GM19463 (cell line): ENCODE results near the gene RNASE9.
"Not testable (repeated sequence)": the region's sequence is repeated elsewhere in the genome, so short reads cannot be mapped to it uniquely, and the experiment has no call there.

Experiments used
- ATAC-seq: cut with Tn5 transposase; IDR thresholded peaks from one replicate; pipeline ENCODE4 v1.9.1; 2021; ENCODE audit warnings: mild to moderate bottlenecking, moderate library complexity; ENCODE audit not compliant: unreplicated experiment

RNASE9 gene

DNA sequence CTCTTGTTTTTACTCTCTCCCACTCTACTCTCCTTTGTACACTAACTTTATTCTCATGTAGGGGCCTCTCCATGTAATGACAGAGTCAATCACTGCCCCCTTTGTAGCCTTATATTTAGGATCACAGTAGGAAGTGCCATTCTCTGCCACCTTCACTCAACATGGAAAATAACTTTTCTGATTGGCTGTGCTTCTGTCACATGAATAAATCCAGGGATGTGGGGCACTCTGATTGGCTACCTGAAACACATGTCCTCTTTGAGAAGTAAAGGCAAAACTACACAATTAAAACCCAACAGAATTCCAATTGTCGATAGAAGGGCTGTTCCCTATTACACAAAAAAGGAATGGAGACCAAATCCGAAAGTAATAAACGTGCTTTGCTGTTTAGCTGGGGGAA lies at the start of gene RNASE9:
RNASE9 (minus strand) TSS at position 87 of the 400 bp plus-strand sequence.
- no peak for ATAC-seq

DNA sequence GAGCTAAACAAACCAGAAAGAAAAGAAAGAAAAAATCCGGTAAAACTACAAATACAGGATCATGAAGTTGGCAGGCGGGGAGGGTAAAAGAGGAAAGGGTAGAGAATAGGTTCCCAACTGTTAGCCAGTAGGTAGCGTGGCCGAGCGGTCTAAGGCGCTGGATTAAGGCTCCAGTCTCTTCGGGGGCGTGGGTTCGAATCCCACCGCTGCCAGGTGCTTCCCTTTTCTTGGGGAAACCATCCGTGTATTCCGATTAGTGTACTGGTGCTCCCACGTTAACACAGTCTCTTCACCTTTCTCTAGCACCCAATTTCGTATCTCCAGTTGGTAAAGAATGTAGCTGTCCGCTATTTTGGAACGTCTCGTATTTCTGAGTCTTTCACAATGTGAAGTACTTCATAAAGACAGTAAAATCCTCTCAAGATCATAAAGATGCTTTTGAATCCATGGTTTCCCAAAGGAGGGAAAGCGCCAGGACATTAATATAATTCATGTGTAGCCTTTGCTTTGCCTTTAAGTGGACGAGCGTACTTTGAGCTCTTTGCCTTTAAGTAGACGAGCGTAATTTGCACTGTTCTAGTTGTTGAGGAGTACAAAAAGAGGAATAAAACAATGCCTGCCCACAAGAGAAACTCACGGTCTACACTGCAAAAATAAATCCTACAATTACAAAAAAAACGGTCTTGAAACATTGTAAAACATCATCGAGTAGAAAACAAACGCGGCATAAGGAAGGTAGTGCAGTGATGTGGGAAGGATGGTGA lies 49.3 kb upstream of the RNASE9 start:
- peak; percentile 20 for ATAC-seq

DNA sequence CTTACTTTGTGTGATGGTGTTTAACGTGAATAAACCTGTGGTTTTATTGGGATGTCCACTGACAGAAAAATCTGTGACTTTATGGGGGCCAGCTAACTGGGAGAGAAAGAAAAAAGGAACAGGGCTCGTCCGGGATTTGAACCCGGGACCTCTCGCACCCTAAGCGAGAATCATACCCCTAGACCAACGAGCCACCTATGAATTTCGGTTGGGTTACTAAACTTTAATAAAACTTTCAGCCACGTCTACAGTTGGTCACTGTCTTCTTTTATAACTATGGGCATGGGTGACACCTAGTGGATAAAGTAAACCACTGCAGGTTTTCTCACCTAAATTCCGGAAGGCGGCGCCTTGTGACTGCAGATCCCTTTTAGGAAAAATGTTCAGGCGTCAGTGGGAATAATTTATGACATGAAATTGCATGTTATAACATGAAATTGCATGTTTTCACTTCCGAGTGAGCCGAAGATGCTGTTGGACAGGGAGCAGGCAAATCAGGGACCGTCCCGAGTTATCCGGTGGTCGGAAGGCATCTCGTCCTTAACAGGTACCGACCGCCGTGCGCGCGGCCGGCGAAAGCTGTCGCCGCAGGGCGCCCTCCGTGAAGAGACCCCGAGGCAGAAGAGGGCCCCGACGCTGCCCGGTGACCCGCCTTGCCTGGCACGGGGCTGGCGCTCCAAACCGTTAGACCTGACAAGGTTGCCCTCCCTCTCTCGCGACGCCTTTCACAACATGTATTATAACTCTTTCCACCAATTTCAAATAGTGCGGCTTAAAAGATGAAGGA lies 48.6 kb upstream of the RNASE9 start:
- ATAC-seq: no peak

DNA sequence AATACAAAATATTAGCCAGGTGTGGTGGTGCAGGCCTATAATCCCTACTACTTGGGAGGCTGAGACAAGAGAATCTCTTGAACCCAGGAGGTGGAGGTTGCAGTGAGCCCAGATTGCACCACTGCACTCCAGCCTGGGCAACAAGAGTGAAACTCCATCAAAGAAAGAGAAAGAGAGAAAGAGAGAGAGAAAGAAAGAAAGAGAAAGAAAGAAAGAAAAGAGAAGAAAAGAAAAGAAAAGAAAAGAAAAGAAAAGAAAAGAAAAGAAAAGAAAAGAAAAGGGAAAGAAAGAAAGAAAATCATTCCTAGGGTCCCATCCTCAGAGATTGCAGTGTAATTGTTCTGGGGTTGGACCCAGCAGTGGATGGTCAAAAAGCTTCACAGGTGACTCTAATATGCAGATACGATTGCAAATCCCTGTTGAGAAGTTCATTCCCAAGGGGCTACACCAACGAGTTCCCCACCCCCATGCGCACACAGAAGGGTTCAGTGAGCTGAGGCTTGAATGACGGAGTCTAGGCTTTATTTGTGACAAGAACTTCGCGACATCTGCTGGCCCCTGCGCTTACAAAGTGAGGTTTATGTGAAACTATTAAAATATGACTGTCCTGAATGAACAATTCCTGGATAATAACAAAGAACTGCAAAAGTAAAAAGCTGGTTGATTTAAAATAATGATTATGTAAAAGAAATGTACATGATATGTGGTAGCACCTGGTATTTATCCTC lies 47.7 kb upstream of the RNASE9 start:
- no peak for ATAC-seq

DNA sequence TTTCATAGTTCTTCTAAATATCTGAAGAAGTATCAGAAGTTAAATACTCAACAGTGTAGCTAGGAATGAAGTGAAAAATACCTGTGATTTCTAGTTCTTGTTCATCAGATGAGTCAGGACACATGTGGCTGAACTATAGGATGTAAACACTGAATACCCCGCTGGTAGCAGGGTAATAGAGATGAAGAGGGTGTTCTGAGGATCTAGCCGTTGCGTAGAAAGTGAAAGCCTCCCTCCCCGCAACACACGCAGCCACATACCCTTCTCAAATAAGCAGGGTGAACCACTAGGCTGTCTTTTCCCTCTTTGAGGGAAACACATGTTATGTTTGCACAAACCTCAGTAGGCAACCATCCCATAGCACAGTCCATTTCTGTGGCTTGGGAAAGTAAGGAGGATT lies 46.8 kb upstream of the RNASE9 start:
- no peak for ATAC-seq

DNA sequence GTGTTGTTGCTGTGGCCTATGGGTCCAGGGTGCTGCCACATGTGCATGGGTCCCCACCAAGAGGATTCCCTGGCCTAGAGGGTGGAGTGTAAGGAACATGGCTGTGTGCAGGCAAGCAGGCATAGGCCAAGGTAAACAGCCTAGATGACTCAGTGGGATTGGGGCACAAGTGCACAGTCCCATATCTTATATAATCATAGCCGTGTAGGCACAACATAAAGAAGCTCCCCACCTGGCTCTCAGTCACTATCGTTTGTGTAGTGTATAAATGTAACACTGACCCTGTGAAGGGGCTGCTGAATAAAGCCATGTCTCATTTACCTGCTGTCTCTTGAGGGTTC lies 46.0 kb upstream of the RNASE9 start:
- no peak for ATAC-seq

DNA sequence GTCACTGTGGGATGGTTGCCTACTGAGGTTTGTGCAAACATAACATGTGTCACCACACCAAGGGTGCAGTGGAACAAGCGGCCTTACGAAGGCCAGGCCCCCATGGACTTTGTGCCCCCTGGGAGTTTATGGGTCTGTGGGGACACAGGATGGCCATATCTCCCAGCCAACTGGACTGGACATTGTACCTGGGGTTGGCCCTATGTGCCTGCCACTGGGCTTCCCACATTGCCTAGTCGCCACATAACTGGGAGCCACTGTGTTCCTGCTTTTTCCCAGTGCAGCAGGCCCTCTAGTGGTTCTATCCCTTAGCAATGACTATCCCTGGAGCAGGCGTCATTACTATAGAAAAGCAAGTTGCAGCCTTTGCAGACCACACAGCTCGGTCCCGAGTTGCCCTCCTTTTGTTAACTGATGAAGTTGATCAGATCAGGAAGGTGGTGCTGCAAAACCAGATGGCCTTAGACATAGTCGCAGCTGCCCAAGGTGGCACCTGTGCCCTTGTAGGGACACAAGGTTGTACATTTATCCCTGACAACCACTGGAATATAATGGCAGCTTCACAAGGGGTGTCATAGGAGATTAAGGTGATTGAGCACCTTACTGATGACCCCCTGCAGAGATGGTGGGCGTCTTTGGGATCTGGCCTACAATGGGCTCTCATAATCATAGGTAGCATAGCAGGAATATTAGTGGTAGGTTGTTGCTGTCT lies 45.5 kb upstream of the RNASE9 start:
- ATAC-seq: no peak

DNA sequence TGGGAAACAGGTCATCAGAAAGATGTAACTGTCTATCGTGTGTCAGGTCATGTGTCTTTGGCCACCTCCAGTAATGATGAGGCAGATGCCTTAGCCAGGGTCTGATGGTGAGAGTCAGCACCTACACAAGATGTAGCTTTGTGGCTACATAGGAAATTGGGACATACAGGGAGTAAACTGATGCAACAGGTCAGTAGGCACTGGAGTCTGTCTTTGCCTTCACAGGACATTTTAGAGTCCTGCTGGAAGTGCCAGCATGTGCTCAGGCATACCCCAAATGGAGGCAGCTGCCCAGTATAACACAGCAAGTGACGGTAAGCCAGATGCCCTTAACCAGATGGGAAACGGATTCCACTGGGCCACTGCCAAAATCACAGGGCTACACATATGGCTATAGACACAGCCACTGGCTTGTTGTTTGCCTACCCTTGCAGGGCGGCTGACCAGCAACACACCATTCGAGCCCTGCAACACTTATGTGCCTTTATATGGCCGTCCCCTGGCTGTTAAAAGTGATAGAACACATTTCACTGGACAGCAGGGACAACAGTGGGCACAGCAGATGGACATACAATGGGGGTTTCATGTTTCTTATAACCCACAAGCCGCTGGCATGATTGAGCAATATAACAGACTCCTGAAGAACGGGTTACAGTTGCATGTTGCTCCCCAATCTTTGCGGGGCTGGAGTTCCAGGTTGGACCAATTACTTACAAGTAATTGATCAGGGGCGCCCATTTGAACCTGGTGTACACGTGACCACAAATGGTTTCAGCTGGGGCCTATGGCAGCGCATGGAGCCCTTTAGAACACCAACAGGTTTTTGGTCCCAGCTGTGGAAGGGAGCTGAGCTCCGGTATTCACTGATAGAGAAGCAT lies 43.2 kb upstream of the RNASE9 start:
- no peak for ATAC-seq

DNA sequence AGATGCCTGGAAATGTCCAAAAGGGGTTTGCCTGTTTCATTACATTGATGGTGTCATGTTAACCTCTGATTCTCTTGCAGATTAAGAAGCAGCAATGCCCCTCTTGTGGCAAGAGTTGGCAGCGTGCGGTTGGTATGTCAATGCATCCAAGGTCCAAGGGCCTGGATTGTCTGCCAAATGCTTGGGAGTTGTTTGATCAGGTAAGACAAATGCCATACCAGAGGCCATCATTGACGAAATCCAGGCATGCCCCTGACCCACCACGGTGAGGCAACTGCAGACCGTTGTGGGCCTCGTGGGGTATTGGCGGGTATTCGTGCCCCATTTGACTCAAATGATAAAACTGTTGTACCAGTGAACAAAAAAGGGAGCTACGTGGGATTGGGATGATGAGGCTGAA lies 41.7 kb upstream of the RNASE9 start:
- no peak for ATAC-seq

DNA sequence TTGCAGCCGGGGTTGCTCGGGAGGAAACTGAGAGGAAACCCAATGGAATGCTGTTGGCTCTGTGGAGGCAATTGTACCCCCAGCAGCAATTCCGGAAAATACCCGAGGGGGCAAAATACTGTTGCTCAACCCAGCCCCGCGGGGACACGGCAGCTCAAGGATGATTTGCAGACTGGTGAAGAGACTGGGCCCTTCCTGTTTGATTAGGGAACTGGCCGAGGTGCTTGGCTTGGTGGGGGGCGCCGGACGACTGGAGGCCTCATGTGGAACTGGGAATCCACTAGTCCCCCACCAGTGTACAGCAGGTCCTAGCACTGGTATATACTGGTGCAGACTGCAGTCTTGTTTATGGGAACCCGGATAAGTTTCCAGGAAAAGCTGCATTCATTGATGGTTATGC lies 40.7 kb upstream of the RNASE9 start:
- no peak for ATAC-seq

DNA sequence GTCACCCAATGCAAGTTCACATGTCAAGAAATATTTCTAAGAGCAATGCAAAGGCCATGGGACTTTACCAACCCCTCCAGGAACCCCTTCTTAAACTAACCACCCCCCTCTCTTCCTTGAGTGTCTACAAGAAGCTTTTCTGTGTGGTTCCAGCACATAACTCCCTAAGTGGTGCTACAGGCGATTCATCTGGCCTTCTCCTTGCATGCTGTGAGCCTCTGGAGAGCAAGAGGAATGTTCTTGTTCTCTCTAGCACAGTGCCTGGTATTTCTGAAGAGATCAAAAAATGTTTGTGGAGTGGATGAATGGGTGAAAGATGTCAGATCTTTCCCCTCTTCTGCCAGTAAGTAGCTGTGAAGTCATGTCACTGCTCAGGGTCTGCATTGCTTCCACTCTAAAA lies 36.3 kb upstream of the RNASE9 start:
- no peak for ATAC-seq

DNA sequence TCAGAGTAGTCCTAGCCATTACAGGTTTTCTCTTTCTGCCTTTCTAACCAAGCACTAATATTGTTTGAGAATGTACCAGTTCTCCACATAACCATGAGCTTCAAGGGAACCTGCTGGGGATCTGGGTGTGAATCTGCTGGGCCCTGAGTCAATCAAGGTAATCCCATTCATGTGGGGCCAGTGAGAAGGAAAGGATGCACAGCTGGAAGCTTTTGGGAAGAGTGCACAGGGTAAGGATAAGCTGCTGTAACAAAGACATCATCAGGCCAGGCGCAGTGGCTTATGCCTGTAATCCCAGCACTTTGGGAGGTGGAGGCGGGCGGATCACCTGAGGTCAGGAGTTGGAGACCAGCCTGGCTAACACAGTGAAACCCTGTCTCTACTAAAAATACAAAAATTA lies 34.9 kb upstream of the RNASE9 start:
- not testable (repeated sequence) for ATAC-seq

DNA sequence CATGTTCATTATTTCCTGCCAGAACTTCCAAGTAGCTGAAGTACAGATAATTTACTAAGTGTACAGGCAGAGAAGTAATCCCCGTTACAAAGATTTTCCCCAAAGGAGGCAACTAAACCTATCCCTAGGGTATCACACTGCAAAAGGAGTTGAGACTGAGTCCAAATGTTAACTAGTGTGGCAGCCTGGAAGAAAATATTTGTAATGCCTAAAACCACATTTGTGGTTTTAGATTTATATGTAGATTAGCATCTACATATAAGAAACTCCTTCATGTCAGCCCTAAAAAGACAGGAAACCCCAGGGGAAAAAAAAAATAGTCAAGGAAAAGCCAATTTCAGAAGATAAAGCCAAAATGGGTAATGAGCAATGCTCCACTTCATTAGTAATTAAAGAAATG lies 31.7 kb upstream of the RNASE9 start:
- no peak for ATAC-seq

DNA sequence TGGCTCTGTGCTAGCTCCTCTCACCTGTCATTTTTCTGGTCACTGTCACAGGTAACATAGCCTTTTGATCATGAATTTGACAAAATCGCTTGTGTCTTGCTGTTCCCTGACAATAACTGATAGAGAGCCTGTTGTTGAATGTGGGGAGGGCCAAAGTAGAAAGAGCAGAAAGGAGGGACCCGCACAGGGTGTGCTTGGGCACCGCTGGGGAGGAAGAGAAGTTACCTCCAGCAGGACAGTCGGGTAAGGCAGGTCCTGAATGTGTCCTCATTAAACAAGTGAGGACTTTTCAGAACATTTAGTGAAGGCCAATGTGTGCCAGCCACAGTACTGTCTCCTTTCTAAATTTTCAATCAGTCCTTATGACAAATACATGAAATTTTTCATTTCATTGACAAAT lies 30.4 kb upstream of the RNASE9 start, which contains the start of gene RNASE12:
RNASE12 (minus strand) TSS at position 142 of the 400 bp plus-strand sequence. CDS start 653 bp downstream, outside the sequence.
- ATAC-seq: no peak

DNA sequence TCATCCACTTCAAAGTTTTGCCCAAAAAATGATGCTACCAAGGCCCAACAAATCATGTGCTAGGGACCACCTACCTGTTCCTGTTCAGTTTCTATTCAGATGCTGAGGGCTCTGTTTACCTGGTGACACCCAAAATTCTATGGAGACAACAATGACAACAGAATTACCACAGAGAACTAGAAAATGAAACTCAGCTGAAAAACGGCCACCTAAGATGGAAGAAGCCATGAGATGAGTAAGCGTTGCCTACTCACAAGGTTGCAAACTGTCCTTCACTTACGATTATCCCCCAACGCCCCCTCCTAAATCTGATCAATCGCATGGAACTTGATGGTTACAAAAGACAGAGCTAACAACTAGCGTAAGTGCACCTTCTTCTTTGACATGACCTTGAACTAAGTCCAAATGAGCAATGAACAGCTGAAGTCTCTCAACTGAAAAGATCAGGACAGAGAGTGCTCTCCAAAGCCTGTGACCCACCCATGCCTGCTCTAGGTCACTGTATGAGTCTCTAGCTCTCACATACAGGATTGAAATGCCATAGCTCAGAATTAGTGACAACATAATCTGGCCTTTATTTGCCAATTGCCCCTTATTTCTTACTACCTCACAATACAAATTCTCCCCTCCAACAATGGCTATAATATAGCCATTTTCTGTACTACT lies 26.8 kb upstream of the RNASE9 start, which contains the start of gene RNASE11:
RNASE11 (minus strand) TSS at position 513 of the 666 bp plus-strand sequence.
- ATAC-seq: no peak

DNA sequence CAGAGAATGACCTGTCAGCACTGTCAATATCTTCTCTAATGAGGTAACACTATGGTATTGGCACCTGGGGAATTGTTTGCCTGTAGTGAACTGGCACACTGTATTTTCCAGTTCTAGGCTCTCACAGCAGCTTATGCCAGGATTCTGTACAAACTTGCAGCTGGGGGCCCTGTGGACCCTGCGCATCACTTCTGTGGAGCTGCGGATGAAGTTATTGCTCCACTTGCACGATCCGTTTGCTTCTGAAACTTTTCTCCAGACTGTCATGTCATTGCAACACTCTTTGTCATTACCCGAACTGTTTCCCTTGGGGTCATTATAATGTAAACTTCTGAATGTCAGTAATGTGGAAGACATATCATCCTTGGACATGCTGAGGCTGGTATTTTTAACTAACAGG lies 23.1 kb upstream of the RNASE9 start:
- no peak for ATAC-seq

DNA sequence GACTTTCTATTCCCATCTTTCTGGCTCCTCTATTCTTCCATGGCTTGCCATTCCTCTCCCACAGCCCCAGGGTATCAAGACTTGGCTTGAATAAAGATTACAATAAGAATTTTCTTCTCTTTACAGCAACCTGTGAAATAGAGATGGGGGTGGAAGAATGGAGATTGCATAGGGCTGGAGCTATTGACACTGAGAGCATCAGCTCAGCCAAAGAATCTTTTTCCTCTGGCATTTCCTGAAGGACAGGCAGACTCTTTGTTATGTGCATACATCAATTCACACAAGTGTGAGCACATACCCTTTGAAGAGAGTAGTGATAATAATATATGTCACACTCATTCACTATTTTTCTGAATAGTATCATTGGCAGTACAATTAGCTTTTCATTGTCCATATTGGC lies 22.3 kb upstream of the RNASE9 start:
- ATAC-seq: no peak

DNA sequence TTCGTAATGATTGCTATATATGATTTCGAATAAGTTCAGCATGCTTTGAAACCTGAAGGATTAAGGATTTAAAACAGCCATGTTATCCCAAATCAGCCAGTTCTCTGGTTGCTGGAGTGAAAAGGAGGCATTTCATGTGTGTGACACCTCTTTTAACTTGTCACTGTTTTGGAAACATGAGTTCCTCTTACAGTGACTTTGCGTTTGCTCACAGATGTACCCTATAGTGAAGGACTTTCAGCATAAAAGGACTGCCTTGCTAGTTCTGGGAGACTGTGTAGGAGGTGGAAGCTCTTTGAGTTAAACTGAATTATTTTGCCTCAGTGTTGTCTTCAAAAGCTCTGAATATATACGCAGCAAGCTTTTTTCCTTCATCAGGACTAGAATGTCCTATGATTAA lies 19.4 kb upstream of the RNASE9 start:
- ATAC-seq: no peak

DNA sequence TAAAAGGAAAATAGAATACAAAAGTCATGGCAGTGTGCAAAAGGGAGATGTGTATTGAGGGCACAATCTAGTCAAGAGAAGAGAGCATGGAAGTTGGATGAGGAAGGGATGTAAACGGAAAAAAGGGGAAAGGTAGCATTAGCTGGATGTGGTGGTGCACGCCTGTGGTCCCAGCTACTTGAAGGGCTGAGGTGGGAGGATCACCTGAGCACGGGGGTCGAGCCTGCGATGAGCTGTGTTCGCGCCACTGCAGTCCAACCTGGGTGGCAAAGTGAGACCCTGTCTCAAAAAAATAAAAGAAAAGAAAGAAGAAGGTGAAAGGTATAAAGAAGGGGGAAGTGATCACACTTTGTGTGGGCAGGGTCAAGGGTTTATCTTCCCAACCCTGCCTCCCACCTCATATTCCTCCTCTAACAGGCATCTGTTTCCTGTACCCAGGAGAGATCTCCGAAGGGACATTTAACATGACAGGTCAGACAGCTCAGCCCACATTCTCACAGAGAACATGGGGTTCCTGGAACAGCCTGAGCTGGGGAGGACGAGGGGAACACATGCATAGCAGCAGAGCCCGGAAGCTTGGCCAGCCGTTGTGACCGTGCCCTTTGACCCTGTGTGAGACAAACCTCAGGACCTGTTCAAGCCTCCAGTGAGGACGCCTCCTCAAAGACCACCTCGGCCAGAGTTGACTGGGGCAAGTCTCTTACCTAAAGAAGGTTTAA lies 18.1 kb upstream of the RNASE9 start:
- ATAC-seq: no peak
